Endothelial cell of umbilical vein (primary cell): Measurements from ENCODE around the gene CCR2. TPM values are rescaled to one million over a fixed set of nuclear protein-coding genes. Genes with fewer than 3 reads are reported as not detected.

Experiments used
- BruUV-seq: library from RNA; stranded (reverse); fragments of 400-500 nt; replicated peaks from 2 replicates; lab custom pipeline; 2021; lab: Mats Ljungman, UMichigan
- CTCF ChIA-PET: fragments of 300-600, 350-600 bp; sonication (Branson Sonifier 250); formaldehyde crosslinking; loops from one replicate; lab custom pipeline; 2021; ENCODE audit warnings: antibody characterized with exemption, inconsistent platforms; lab: Charles Lee
- POLR2A ChIA-PET: fragments of 300-600, 350-600 bp; sonication (Branson Sonifier 250); formaldehyde crosslinking; loops from one replicate; lab custom pipeline; 2021; ENCODE audit warnings: antibody characterized with exemption, inconsistent platforms; lab: Charles Lee
- DNase-seq: peaks from one replicate; pipeline ENCODE4 v3.0.0-alpha.2; 2011; ENCODE audit warnings: low read depth, low spot score
- FAIRE-seq: peaks from 2 replicates; lab custom pipeline; 2011; peaks lifted over from hg19 to GRCh38; lab: Jason Lieb, UNC
- H2AFZ ChIP-seq: 2 replicates; pipeline ENCODE4 v1.6.0; 2012; ENCODE audit warnings: low read depth, low read length, control low read depth, inconsistent platforms
- H3K27ac ChIP-seq: 2 replicates; pipeline ENCODE4 v1.5.1; 2011; ENCODE audit warnings: low read depth, mild to moderate bottlenecking, control low read depth, low read length, moderate library complexity; ENCODE audit not compliant: insufficient read depth
- H3K27me3 ChIP-seq, 2 experiments: 2 replicates each; pipeline versions ENCODE4 v1.6.0 to v1.6.1; 2011; ENCODE audit warnings: low read length in 2 of 2, mixed read lengths in 1 of 2; ENCODE audit not compliant: control insufficient read depth in 2 of 2, insufficient read depth in 2 of 2
- H3K36me3 ChIP-seq, 2 experiments: 2 replicates in 1 of 2; 3 replicates in 1 of 2; pipeline ENCODE4 v1.5.1; 2011; ENCODE audit warnings: low read length in 2 of 2, mild to moderate bottlenecking in 1 of 2, moderate library complexity in 1 of 2; ENCODE audit not compliant: control insufficient read depth in 2 of 2, insufficient read depth in 2 of 2; ENCODE audit errors: extremely low read depth in 1 of 2
- H3K4me1 ChIP-seq: 3 replicates; pipeline ENCODE4 v1.5.1; 2011; ENCODE audit warnings: mild to moderate bottlenecking, low read length; ENCODE audit not compliant: control insufficient read depth, insufficient read depth; ENCODE audit errors: extremely low read depth
- H3K4me2 ChIP-seq: 2 replicates; pipeline ENCODE4 v1.6.1; 2011; ENCODE audit warnings: low read length, control low read depth, mixed read lengths; ENCODE audit not compliant: insufficient read depth
- H3K4me3 ChIP-seq, 3 experiments: fragments of 200-600 bp in 1 of 3; sonication (generic), shearing (Covaris generic) in 1 of 3; replicated peaks in 1 of 3; 2 replicates each; pipeline ENCODE4 v1.5.1; 2011 to 2016; ENCODE audit warnings: control low read depth in 3 of 3, low read length in 3 of 3, mild to moderate bottlenecking in 2 of 3, inconsistent platforms in 1 of 3, low read depth in 1 of 3, moderate library complexity in 1 of 3; ENCODE audit not compliant: insufficient read depth in 1 of 3
- H3K79me2 ChIP-seq: 2 replicates; pipeline ENCODE4 v1.6.0; 2012; ENCODE audit warnings: low read length, inconsistent platforms; ENCODE audit not compliant: control insufficient read depth, insufficient read depth
- H3K9ac ChIP-seq: replicated peaks from 2 replicates; pipeline ENCODE3; 2011; ENCODE audit warnings: low read length, control low read depth; ENCODE audit not compliant: insufficient read depth; ENCODE audit errors: extremely low read depth
- H3K9me1 ChIP-seq: replicated peaks from 3 replicates; pipeline ENCODE4 v1.6.0; 2011; ENCODE audit warnings: mild to moderate bottlenecking, low read length; ENCODE audit not compliant: control insufficient read depth, insufficient read depth; ENCODE audit errors: extremely low read depth
- H3K9me3 ChIP-seq: replicated peaks from 2 replicates; pipeline ENCODE4 v1.5.1; 2012; ENCODE audit warnings: low read length, inconsistent platforms; ENCODE audit not compliant: control insufficient read depth, insufficient read depth
- H4K20me1 ChIP-seq: replicated peaks from 2 replicates; pipeline ENCODE3; 2011; ENCODE audit warnings: mild to moderate bottlenecking, low read length; ENCODE audit not compliant: control insufficient read depth, insufficient read depth; ENCODE audit errors: extremely low read depth
- CTCF ChIP-seq, 2 donors: IDR thresholded peaks; 1 replicate in 1 of 2; 2 replicates in 1 of 2; pipeline ENCODE4 v1.5.1; 2011; ENCODE audit warnings: low read length in 2 of 2, mild to moderate bottlenecking in 2 of 2, moderate library complexity in 2 of 2, control low read depth in 1 of 2, inconsistent platforms in 1 of 2, low read depth in 1 of 2; ENCODE audit not compliant: insufficient read depth in 1 of 2; ENCODE audit errors: extremely low read depth in 1 of 2
- EZH2 ChIP-seq: IDR thresholded peaks from 2 replicates; pipeline ENCODE4 v1.6.1; 2012; ENCODE audit warnings: borderline replicate concordance, low read depth, mild to moderate bottlenecking, moderate library complexity, low read length, inconsistent platforms; ENCODE audit not compliant: severe bottlenecking
- GATA2 ChIP-seq: IDR thresholded peaks from 2 replicates; pipeline ENCODE4 v1.7.0; 2011; ENCODE audit warnings: low read depth, mild to moderate bottlenecking, moderate library complexity, mixed read lengths, low read length; ENCODE audit not compliant: insufficient read length, insufficient read depth
- MAX ChIP-seq: IDR thresholded peaks from 2 replicates; pipeline ENCODE4 v1.6.1; 2011; ENCODE audit not compliant: insufficient read depth, insufficient read length
- dilution Hi-C: fragments of 300-500 bp; cut with MboI; formaldehyde crosslinking; loops from one replicate; pipeline ENCODE4 v1.15.0; 2019; ENCODE audit warnings: low sequenced_read_pairs; ENCODE audit not compliant: extremely low pct_ligation_motif_present
- intact Hi-C: fragments of 100-400 bp; cut with micrococcal nuclease; formaldehyde crosslinking; loops from one replicate; pipeline ENCODE4 v1.10.0; 2022
- polyA plus RNA-seq, 4 experiments: library from polyadenylated mRNA; depleted of rRNA in 3 of 4; stranded (reverse) in 3 of 4; unstranded in 1 of 4; fragments of >200 nt; gene quantifications; 2 replicates each; pipeline versions ENCODE4 v1.2.1 to v1.2.3, GENCODE V29; 2011 to 2012; ENCODE audit warnings: missing spikeins in 1 of 4
- total RNA-seq: library from RNA; stranded (reverse); gene quantifications from 2 replicates; pipeline ENCODE4 v1.2.3, GENCODE V29; 2021

The CCR2 gene
- total and polyA plus RNA-seq, 2 donors (not counting 3 experiments of a cell fraction or from before 2014, with no cell fraction given), result not detected

GRCh38 chr3:46356276-46356675 is 2.4 kb downstream of the CCR2 start:
- Histone ChIP-seq H3K4me3 (no peak overlapping the region), H3K27me3 (peaks cover 7 to 12% of the 10 kb centered on the region in 2 experiments)
- BruUV-seq, result no TSS peak

More at GRCh38 chr3:46356276-46356675, 2.4 kb downstream of the CCR2 start:
- intact Hi-C loops, result no loop called here
- H2AFZ ChIP-seq, result no peak overlapping the region
- H3K9me1 ChIP-seq, result no peaks in the 10 kb centered on the region
- H3K4me2 ChIP-seq, result no peak overlapping the region
- POLR2A ChIA-PET, result no interaction called here
- CTCF ChIA-PET, result no interaction called here
- no peaks in the 10 kb centered on the region for H3K36me3 ChIP-seq
- H3K79me2 ChIP-seq, result no peaks in the 10 kb centered on the region
- DNase-seq (no peak), FAIRE-seq (no peak)
- dilution Hi-C loops, result no loop called here
- H4K20me1 ChIP-seq, result no peaks in the 10 kb centered on the region
- H3K4me1 ChIP-seq, result no peaks in the 10 kb centered on the region
- no peak for TF ChIP-seq MAX
- TF ChIP-seq CTCF (IDR thresholded peaks at IDR 0.05; ENCODE audit: extremely low read depth in 1 of 2, insufficient read depth in 1 of 2, low read depth in 1 of 2, low read length in 2 of 2), result no peak
- TF ChIP-seq EZH2, result no peak
- TF ChIP-seq GATA2, result no peak
- H3K27ac ChIP-seq, result no peak overlapping the region
- no peaks in the 10 kb centered on the region for H3K9me3 ChIP-seq
- no peak overlapping the region for H3K9ac ChIP-seq
